GM21529 (cell line): ENCODE measurements around the gene SCP2.

ENCODE experiments used
- ATAC-seq: cut with Tn5 transposase; IDR thresholded peaks from one replicate; pipeline ENCODE4 v1.9.1; 2021; ENCODE audit not compliant: unreplicated experiment

The SCP2 gene, protein sequence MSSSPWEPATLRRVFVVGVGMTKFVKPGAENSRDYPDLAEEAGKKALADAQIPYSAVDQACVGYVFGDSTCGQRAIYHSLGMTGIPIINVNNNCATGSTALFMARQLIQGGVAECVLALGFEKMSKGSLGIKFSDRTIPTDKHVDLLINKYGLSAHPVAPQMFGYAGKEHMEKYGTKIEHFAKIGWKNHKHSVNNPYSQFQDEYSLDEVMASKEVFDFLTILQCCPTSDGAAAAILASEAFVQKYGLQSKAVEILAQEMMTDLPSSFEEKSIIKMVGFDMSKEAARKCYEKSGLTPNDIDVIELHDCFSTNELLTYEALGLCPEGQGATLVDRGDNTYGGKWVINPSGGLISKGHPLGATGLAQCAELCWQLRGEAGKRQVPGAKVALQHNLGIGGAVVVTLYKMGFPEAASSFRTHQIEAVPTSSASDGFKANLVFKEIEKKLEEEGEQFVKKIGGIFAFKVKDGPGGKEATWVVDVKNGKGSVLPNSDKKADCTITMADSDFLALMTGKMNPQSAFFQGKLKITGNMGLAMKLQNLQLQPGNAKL

DNA sequence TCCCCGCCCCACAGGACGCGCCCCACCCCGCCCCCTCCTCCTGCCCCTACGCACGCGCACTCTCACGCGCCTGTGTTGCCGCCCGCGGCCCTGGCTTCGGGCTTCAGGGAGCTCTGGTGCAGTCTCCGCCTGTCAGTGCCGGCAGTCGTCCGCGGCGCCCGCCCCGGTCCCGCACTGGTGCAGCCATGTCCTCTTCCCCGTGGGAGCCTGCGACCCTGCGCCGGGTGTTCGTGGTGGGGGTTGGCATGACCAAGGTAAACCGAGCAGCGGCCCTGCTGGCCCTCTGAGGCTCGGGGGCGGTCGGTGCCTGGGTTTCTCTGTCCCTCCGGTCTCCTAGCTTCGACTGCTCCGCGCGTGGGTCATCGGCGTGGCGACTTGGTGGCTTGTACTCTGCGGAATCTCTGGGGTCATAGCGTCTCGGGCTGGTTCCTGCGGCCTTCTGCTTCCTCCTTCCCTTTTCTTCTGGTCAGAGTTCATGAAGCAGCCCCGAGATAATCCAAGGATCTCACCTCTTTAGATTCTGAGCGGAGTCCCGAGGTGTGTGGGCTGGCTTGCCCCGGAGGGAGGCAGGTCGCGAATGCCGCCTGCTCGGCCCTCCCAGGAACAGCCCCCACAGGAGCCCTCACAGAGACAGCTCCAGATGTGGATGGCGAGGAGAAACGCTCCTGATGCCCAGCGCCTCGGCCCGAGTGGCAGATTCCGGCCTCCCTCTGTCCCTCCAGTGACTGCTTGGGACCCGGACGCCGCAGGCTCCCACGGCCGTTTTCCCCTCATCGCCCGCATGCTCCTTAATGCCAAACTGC lies at the start of gene SCP2:
SCP2 (plus strand) TSS at position 65 of the 803 bp plus-strand sequence; CDS start at position 186, 121 bp downstream.
- no peak for ATAC-seq

- ATAC-seq, result no peak
Measured at GRCh38 chr1:52877554-52877953, 49.5 kb upstream of the SCP2 start.

DNA sequence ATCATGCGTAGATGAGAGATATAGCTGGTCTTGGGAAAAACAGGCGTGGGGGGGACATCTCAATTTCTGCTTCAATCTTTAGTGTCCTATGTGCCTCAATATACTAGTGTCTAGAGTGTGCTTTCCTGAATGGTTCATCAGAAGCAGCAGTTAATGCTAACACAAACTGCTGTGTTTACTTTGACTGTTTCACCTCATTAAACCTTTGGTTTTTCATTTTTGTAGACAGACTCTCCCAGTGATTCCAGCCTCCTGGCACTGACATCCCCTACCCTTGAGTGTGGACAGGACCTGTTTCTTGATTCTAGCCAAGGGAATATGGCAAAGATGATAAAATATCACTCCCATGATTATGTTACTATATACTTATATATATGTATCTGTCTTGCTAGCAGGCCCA lies 46.9 kb upstream of the SCP2 start:
- no peak for ATAC-seq

- ATAC-seq, result no peak
Measured at GRCh38 chr1:52887483-52887882, 39.6 kb upstream of the SCP2 start.

DNA sequence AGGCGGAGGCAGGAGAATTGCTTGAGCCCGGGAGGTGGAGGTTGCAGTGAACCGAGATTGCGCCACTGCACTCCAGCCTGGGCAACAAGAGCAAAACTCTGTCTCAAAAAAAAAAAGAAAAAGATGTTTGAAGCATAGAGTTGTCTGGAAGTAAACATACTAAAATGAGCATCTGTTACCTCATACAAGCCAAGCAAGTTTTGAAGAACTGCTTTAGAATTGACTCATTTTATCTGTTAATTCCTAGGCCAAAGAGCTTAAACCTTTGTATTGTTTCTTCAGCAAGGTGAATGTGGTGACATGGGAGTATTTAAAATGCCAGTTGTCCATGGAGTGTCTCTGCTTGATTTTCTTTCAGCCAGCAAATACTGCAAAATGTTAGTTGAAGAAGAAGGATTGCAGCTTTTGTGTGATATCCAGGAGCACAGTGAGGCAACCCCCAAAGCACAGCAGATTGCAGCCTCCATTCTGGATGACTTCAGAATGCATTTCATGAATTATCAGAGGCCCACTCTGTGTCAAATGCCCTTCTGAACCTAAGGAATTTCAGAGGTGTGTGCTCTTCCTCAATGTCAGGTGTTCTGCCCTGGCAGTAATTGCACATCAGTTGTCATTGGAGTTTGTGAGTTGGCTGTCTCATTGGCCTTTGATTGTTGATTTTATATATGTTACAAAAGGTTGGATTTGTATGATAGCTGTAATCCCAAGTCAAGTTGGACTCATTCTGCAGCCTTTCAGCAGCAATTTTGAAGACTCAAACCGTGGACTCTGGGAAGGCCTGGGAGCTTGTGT lies 34.5 kb upstream of the SCP2 start:
- ATAC-seq, result no peak

- no peak for ATAC-seq
Measured at GRCh38 chr1:52899445-52899894, 27.6 kb upstream of the SCP2 start.

DNA sequence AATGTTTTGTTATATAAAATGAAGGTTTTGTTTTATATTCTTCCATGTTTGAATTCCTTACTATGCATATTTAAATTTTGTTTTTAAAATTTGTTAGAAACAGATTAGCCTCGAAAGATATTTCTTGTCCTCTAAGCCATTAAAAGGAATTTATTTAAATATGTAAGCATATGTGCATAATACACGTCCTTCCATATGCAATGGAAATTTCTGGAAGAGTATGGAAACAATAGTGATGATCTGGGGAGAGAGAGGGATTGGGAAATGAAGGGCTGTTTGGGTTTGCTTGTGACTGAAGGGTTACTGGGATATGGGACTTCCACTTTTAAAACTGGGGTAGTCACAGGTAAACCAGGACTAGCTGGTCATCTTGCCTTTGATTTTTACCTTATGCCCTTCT lies 26.7 kb upstream of the SCP2 start:
- no peak for ATAC-seq

- ATAC-seq, result no peak
Measured at GRCh38 chr1:52901384-52901783, 25.7 kb upstream of the SCP2 start.

DNA sequence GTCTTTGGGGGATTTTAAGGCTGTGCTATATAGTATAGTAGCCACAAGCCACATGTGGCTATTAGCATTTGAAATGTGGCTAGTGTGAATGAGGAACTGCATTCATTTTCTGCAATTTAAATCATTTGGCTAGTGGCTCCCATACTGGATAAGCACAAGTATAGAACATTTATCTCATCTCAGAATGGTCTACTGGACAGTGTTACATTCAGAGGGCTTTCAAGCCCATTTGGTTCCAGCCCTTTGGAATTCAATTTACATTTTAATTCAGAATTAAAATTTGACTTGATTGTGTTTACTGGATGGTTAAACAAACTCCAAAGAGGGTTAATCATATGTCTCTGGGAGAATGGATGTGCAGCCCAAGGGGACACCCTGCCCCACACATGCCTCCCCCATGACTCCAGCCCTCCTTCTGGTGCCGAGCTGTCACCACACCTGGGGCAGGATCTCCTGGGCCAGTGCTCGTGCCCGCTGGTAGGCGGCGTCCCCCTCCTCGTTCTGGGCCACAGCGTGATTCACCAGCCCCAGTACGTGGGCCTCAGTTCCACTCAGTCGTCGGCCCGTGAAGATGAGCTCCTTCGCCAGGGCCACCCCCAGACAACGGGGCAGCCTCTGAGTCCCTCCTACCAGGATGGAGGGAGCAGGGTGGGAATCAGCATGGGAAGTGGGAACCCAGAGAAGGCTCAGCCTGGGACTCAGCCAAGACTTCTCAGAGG lies 22.7 kb upstream of the SCP2 start:
- ATAC-seq, result no peak

GRCh38 chr1:52904927-52905698 lies 22.0 kb upstream of the SCP2 start:
- no peak for ATAC-seq

GRCh38 chr1:52906135-52906603 lies 20.9 kb upstream of the SCP2 start:
- no peak for ATAC-seq

DNA sequence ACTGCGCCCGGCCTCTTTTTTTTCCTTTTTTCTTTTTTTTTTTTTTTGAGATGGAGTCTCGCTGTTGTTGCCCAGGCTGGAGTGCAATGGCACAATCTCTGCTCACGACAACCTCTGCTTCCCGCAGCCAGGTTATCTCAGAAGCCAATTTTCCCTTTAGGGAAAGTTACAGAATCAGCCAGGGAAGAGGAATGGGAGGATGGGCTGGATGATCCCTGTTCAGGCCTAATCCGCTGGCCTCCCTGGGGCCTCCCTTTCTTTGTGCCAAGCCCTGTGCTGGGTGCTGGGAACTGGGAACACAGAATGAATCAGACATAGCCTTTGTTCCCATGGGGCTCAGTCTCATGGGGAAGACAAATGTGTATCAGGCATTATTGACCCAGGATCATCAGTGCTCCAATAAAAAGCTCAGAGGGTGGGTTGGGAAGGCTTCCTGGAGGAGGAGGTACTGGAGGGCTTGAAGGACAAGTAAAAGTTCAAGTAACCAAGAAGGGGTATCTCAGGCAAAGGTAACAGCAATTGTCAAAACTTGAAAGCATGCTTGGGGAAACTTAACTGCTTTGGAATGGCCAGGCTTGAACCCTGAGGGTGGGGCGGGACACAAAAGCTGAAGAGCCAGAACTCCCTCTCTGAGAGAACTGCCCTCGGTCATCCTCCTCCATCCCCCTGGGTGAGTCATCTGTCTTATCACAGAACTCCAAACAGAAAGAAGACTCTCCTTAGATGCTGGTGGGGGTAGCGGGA lies 19.8 kb upstream of the SCP2 start:
- no peak for ATAC-seq

GRCh38 chr1:52907812-52908153 lies 19.3 kb upstream of the SCP2 start:
- no peak for ATAC-seq

DNA sequence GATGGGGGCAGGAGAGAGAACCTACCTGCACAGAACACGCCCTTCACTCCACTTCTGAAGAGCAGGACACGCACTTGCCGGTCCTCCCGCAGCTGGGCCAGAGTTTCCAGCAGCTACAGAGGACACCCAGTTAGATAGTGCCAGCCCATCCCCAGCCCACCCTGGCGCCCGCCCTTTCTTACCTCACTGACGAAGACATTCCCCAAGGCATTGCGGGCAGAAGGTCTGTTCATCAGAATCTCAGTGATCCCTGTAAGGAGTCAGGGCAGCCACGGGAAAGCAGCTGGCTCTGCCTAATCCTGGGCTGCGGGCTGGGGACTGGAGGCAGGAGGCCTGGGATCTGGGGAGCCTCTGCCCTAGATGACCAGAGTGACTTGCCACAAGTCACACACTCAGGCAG lies 15.5 kb upstream of the SCP2 start:
- no peak for ATAC-seq

- no peak for ATAC-seq
Measured at GRCh38 chr1:52913014-52913413, 14.1 kb upstream of the SCP2 start.

- ATAC-seq, result no peak
Measured at GRCh38 chr1:52913537-52913936, 13.5 kb upstream of the SCP2 start.

GRCh38 chr1:52914463-52914862 lies 12.6 kb upstream of the SCP2 start:
- no peak for ATAC-seq

GRCh38 chr1:52915211-52915854 lies 11.7 kb upstream of the SCP2 start:
- ATAC-seq, result no peak

DNA sequence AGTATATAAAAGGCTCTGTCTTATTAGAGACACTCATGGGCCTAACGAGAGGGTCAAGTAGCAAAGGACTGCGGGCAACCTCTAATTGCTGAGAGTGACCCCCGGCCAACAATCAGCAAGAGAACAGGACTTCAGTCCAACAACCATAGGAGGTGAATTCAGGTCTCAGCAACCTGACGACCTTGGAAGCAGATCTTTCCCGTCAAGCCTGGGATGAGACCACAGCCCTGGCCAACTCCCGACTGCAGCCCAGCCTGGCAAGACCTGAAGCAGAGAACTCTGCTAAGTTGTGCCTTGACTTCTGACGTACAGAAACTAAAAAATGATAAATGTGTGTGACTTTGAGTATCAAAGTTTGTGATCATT lies 11.2 kb upstream of the SCP2 start:
- no peak for ATAC-seq
